ENCODE data around the gene BICDL1.

- no peak for TF ChIP-seq POLR2AphosphoS5 (IDR thresholded peaks at IDR 0.05; ENCODE audit: low read depth, low read length)
- no peak for TF ChIP-seq POLR2A (IDR thresholded peaks at IDR 0.05; ENCODE audit: low read depth, low read length)
- TF ChIP-seq TAF1 (IDR thresholded peaks at IDR 0.05; ENCODE audit: borderline replicate concordance, low read depth, low read length) = no peak
These were observed 150.9 kb downstream of the BICDL1 start for GRCh38 chr12:120139958-120140357.
